Measurements from ENCODE around the gene JPH3.

DNA sequence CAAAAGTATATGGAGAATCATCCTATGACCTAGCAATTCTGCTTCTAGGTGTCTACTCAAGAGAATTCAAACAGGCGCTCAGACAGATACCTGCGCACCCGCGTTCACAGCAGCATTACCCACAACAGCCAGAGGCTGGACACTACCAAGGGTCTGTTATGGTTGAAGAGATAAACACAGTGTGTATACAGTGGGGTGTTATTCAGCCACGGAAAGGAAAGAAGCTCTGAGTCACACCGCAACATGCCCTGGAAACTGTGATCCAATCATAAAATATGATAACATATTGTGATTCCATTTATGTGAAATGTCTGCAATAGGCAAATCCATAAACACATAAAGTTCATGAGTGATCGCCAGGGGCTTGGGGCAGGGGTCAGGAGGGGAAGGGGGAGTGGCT, 18.0 kb upstream of the JPH3 start:
- no peak for TF ChIP-seq POLR2A (IDR thresholded peaks at IDR 0.05)
- TF ChIP-seq, protein P1, sequence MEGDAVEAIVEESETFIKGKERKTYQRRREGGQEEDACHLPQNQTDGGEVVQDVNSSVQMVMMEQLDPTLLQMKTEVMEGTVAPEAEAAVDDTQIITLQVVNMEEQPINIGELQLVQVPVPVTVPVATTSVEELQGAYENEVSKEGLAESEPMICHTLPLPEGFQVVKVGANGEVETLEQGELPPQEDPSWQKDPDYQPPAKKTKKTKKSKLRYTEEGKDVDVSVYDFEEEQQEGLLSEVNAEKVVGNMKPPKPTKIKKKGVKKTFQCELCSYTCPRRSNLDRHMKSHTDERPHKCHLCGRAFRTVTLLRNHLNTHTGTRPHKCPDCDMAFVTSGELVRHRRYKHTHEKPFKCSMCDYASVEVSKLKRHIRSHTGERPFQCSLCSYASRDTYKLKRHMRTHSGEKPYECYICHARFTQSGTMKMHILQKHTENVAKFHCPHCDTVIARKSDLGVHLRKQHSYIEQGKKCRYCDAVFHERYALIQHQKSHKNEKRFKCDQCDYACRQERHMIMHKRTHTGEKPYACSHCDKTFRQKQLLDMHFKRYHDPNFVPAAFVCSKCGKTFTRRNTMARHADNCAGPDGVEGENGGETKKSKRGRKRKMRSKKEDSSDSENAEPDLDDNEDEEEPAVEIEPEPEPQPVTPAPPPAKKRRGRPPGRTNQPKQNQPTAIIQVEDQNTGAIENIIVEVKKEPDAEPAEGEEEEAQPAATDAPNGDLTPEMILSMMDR (IDR thresholded peaks at IDR 0.05): no peak
- TF ChIP-seq POLR2AphosphoS5 (IDR thresholded peaks at IDR 0.05): no peak
- TF ChIP-seq EP300 (IDR thresholded peaks at IDR 0.05): no peak

Measured in gastroesophageal sphincter (tissue), 3 donors.